Right lobe of liver (tissue), 4 donors: ENCODE results near the gene FCGR2B.
"Not testable (repeated sequence)": the region's sequence is repeated elsewhere in the genome, so short reads cannot be mapped to it uniquely, and the experiment has no call there.

Experiments
- CTCF ChIP-seq, 4 donors: fragments of 200-600 bp in 3 of 4; fragments of 450-650 bp in 1 of 4; IDR thresholded peaks; one replicate each; pipeline versions ENCODE4 v1.5.1 to v1.8.0; 2016 to 2022; ENCODE audit warnings: antibody characterized with exemption in 4 of 4, mild to moderate bottlenecking in 2 of 4
- POLR2A ChIP-seq: fragments of 450-650 bp; IDR thresholded peaks from one replicate; pipeline ENCODE4 v1.6.1; 2017; ENCODE audit warnings: antibody characterized with exemption, mild to moderate bottlenecking
- donor health status: DM: no; HTN: no; CAD: no.
- donor health status: DM: no; HTN: no; CAD: no.
- donor health status: DM: no; HTN: yes; CAD: no.

- not testable (repeated sequence) for TF ChIP-seq CTCF (IDR thresholded peaks at IDR 0.05); POLR2A
Observed at GRCh38 chr1:161636976-161637375, 26.0 kb upstream of the FCGR2B start.
